ENCODE data around the gene CEND1.
A peak's percentile ranks its signal among the peaks of the same experiment; 100 is the strongest.

Gene CEND1

GRCh38 chr11:827146-827896, 37.4 kb upstream of the CEND1 start:
- peak; percentile 49 for DNase-seq

GRCh38 chr11:826836-827145, 36.9 kb upstream of the CEND1 start:
- DNase-seq = no peak

DNA sequence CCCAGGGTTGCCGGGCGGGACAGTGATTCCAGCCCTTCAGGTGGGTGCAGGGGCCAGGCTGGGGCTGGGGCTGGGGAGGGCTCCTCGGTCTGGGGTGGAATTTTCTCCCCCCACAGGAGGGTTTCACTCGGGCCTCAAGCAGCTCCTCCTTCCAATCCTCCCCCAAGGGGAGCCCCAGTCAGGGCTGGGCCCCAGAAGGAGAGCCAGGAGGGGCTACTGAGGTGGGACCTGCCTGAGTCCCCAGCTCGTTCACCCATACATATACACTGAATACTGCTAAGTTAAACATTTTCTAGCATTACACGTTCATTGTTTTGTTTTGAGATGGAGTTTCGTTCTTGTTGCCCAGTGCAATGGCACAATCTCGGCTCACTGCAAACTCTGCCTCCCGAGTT, 36.3 kb upstream of the CEND1 start:
- DNase-seq = no peak

- DNase-seq = no peak
These were observed 35.7 kb upstream of the CEND1 start for GRCh38 chr11:825366-826226.

- no peak for DNase-seq
These were observed 35.1 kb upstream of the CEND1 start for GRCh38 chr11:824942-825341.

DNA sequence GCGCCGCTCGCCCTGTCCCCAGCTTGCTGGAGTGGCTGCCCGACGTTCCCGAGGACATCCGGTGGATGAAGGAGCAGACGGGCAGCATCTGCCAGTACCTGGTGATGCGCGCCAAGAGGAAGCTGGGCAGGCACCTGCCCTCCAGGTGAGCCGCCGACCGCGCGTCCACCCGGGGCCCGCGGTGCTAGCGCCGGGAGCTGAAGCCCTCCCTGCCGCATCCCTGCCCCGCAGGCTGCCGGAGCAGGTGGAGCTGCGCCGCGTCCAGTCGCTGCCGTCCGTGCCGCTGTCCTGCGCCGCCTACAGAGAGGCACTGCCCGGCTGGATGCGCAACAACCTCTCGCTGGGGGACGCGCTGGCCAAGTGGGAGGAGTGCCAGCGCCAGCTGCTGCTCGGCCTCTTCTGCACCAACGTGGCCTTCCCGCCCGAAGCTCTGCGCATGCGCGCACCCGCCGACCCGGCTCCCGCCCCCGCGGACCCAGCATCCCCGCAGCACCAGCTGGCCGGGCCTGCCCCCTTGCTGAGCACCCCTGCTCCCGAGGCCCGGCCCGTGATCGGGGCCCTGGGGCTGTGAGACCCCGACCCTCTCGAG, 34.5 kb upstream of the CEND1 start:
- no peak for DNase-seq

DNA sequence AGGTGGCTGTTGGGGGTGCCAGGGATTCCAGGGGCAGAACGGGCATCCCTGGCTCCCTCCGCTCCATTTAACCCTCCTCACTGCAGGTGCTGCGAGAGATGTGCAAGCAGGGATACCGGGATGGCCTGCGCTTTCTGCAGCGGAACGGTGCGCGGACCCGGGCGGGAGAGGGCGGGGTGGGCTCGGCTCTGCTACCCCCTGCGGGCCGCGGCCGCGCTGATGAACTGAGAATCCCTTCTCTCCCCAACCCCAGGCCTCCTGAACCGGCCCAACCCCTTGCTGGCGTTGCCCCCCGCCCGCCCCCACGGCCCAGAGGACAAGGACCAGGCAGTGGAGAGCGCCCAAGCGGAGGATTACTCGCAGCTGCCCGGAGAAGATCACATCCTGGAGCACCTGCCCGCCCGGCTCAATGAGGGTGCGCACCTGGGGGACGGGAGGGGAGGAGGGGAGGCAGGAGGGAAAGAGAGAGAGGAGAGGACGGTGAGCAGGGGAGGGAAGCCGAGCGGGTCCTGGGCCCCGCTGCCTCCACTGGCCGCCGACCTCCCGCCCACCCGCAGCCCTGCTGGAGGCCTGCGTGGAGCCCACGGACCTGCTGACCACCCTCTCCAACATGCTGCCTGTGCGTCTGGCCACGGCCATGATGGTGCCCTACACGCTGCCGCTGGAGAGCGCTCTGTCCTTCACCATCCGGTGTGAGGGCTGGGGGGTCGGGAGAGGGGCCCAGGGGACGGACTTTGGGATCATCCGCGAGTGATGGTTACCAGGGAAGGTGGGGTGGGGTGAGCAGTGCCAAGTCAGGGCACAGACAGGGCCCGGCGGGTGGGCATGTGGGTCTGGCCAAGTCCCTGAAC, 33.8 kb upstream of the CEND1 start:
- no peak for DNase-seq

DNA sequence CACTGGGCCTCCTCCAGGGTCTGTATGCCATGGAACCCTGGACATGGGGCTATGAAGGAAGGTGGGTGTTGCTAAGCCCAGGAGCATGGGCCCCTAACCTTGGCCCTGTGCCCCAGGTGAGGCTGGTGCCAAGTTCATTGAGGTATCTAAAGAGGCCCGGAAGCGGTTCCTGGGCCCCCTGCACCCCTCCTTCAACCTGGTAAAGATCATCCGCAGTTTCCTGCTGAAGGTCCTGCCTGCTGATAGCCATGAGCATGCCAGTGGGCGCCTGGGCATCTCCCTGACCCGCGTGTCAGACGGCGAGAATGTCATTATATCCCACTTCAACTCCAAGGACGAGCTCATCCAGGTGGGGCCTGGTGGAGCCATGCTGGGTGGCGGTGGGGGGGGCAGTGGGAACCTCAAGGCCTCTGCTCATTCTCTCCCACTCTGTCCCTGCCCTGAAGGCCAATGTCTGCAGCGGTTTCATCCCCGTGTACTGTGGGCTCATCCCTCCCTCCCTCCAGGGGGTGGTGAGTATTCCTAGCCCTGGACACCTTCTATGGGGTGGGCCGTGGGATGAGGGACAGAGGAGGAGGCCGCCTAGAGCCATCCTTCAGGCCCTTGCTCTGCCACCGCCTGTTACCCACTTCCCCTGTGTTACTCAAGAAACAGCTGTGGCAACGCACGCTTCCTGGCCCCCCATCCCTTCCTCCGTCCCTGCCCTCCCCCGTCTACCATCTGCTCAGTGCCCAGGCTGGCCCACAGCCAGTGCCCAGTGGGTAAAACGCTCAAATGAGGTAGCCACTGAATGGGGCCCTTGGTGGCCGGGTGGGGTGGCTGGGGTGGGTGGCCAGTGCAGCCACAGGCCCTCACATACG, 31.9 kb upstream of the CEND1 start:
- peak; percentile 69 for DNase-seq

- DNase-seq = no peak
These were observed 31.0 kb upstream of the CEND1 start for GRCh38 chr11:820655-821511.

GRCh38 chr11:819943-820649, 30.2 kb upstream of the CEND1 start:
- peak; percentile 98 for DNase-seq

DNA sequence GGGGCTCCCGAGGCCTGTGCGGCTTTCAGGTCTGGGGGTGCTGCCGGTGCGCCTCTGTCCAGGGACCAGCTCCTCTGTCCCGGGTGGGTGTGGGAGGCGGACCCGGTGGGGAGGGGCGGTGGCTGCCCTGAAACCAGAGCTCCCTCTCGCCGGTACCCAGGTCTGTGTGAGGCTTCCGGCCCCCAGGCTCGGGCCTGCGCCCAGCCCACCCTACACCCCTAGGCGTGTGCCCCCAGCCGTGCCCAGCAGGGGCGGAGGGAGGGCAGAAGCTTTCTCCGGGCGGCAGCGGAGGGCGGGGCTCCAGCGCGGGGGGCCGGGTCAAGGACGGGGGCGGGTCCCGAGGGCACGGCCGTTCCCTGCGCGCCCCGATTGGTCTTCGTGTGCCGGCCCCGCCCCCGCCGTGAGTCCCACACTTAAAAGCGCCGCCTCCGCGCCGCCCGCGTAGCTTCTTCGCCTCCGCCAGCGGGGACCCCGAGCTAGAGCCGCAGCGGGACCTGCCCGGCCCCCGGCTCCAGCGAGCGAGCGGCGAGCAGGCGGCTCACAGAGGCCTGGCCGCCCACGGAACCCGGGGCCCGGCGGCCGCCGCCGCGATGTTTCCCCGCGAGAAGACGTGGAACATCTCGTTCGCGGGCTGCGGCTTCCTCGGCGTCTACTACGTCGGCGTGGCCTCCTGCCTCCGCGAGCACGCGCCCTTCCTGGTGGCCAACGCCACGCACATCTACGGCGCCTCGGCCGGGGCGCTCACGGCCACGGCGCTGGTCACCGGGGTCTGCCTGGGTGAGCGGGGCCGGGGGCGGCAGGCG, 29.4 kb upstream of the CEND1 start:
- DNase-seq = peak; percentile 96

DNA sequence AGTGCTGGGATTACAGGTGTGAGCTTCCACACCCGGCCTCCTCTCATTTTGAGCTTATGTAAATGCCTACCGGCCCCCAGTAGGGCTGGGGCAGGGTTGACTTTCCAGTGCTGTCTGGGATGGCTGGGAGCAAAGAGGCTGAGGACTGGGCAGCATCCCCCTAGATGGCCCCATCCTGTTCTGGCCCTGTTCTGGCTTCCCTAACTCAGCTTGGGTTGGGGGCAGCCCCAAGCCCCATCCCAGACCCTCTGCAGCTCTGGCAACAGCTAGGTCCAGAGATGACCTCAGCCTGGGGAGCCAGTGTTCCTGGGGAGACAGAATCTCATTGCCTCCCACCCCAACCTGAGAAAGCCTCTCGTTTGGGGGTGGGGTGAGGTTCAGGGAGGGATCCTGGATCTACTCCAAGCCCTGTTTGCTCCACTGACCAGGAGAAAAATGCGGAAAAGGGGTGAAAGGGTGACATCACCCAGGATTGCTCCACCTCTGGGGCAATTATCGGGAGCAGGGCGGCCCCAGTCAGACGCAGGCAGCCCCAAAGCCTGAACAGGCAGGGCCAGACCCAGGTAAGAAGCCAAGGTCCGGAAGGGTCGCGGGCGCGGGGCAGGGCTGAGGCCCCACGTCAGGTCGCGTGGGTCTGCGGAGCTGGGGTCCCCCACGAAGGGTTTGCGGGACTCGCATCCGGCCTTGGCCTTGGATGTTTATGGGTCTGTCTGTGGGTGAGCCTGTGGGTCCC, 28.7 kb upstream of the CEND1 start, which contains the start of gene PNPLA2:
Gene PNPLA2, plus strand, starts transcription at position 519 of the 733 bp plus-strand sequence. CDS start 805 bp downstream, outside the sequence.
- DNase-seq = no peak

DNA sequence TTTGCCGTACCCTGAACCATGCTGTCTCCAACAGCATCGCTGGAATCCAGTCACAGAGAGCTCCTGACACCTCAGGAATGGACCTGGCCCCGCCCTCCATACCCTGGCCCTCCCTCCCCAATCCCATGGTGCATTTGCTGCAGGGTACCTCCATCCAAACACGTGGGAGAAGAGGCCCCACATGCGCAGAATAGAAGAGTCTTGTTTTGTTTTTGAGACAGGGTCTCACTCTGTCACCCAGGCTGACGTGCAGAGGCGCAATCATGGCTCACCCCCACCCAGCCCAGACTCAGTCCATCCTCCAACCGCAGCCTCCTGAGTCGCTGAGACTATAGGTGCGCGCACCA, 26.5 kb upstream of the CEND1 start:
- DNase-seq = no peak

GRCh38 chr11:815675-816432, 26.0 kb upstream of the CEND1 start:
- DNase-seq = no peak

DNA sequence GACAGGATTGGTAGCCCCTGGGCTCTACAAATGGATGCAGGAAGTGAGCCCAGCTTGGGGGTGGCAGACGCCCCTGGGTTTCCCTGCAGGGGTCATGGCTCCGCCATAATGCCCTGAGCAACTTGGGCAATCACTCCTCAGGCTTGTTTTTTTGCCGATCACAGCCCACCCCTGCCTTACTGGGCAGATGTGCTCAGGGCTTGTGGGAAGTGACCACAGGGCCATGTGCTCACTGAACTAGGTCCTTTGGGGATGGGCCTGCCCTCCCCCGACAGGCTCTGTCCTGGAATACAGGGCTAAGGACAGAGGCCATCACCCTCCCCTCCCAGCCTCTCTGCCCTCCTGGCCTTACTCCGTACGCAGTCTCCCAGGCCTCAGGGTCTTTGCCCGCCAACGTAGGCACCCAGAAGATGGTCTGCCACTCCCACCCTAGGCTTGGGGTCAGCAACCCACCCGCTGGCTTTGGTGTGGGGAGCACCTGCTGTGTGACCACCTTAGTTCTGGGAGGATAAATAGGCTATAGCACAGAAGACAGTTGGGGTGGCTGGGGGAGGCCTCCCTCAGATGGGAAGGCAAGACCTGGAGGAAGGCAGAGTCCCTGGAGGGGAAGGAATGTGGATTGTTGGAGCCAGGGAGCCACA, 23.7 kb upstream of the CEND1 start:
- no peak for DNase-seq

GRCh38 chr11:813072-813455, 23.2 kb upstream of the CEND1 start:
- DNase-seq = no peak

DNA sequence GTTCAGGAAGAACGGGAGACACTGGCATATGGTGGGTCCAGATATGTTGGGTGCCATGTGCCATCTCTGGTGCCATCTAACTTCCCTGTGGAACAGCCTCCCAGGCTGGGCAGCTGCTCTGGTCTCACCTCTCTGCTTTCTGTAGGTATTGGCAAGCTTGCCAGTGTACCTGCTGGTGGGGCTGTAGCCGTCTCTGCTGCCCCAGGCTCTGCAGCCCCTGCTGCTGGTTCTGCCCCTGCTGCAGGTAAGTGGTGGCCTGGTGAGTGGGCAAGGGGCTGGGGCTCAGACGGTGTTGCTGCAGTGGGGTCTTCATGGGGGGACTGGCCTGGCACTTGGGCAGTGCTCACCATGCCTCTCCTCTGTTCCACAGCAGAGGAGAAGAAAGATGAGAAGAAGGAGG, 22.5 kb upstream of the CEND1 start:
- DNase-seq = no peak

Measured in hematopoietic multipotent progenitor cell treated with erythropoietin and hydrocortisone succinate and interleukin-3 and kit ligand, for 6 days (in vitro differentiated cells).